CD4-positive, alpha-beta memory T cell (primary cell): ENCODE results near the gene KHDRBS2. TPM values are rescaled to one million over a fixed set of nuclear protein-coding genes. Genes with fewer than 3 reads are reported as not detected.

Source experiments
- CTCF ChIA-PET: fragments of 350-600 bp; sonication (Branson Sonifier 250); formaldehyde crosslinking; loops from one replicate; lab custom pipeline; 2021; ENCODE audit warnings: inconsistent platforms; ENCODE audit not compliant: partially characterized antibody; lab: Charles Lee
- POLR2A ChIA-PET: fragments of 350-600 bp; sonication (Branson Sonifier 250); formaldehyde crosslinking; loops from one replicate; lab custom pipeline; 2021; ENCODE audit not compliant: partially characterized antibody; lab: Charles Lee
- DNase-seq, 5 donors: peaks; one replicate each; pipeline versions ENCODE4 v3.0.0 to v3.0.0-alpha.2; 2020 to 2022; ENCODE audit warnings: mixed read lengths in 1 of 5
- H3K27ac ChIP-seq: one replicate; pipeline ENCODE4 v1.7.0; 2013; ENCODE audit warnings: low read depth, low read length
- H3K27me3 ChIP-seq: 2 replicates; pipeline ENCODE4 v1.7.0; 2013; ENCODE audit warnings: mild to moderate bottlenecking, low read length, moderate library complexity; ENCODE audit not compliant: insufficient read depth
- H3K36me3 ChIP-seq: 2 replicates; pipeline ENCODE4 v1.7.0; 2013; ENCODE audit warnings: mild to moderate bottlenecking, low read length, moderate library complexity; ENCODE audit not compliant: insufficient read depth
- H3K4me1 ChIP-seq: 2 replicates; pipeline ENCODE4 v1.7.0; 2013; ENCODE audit warnings: mild to moderate bottlenecking, low read length, moderate library complexity; ENCODE audit not compliant: insufficient read depth
- H3K4me3 ChIP-seq, 2 donors: one replicate each; pipeline ENCODE4 v1.7.0; 2013; ENCODE audit warnings: low read length in 2 of 2, mild to moderate bottlenecking in 1 of 2
- H3K9me3 ChIP-seq, 2 donors: one replicate each; pipeline ENCODE4 v1.7.0; 2013; ENCODE audit warnings: low read length in 2 of 2, control low read depth in 1 of 2; ENCODE audit not compliant: control insufficient read depth in 1 of 2
- H3K27ac Mint-ChIP-seq, 7 donors: one replicate each; pipeline ENCODE4 v1.8.0; 2020 to 2021; ENCODE audit warnings: mixed read lengths in 7 of 7, mild to moderate bottlenecking in 6 of 7, inconsistent platforms in 3 of 7, moderate library complexity in 3 of 7
- H3K27me3 Mint-ChIP-seq, 2 donors: one replicate each; pipeline ENCODE4 v1.8.0; 2020 to 2021; ENCODE audit warnings: mixed read lengths in 2 of 2
- H3K36me3 Mint-ChIP-seq, 2 donors: one replicate each; pipeline ENCODE4 v1.8.0; 2020 to 2021; ENCODE audit warnings: mixed read lengths in 2 of 2, inconsistent platforms in 1 of 2, mild to moderate bottlenecking in 1 of 2
- H3K4me1 Mint-ChIP-seq, 4 donors: one replicate each; pipeline ENCODE4 v1.8.0; 2020 to 2021; ENCODE audit warnings: mixed read lengths in 4 of 4, mild to moderate bottlenecking in 1 of 4
- H3K4me3 Mint-ChIP-seq, 8 donors: one replicate each; pipeline ENCODE4 v1.8.0; 2020 to 2021; ENCODE audit warnings: mixed read lengths in 8 of 8, mild to moderate bottlenecking in 7 of 8, moderate library complexity in 6 of 8, inconsistent platforms in 3 of 8
- H3K9me3 Mint-ChIP-seq, 8 donors: one replicate each; pipeline ENCODE4 v1.8.0; 2020 to 2021; ENCODE audit warnings: mixed read lengths in 8 of 8, mild to moderate bottlenecking in 5 of 8, inconsistent platforms in 3 of 8, moderate library complexity in 1 of 8
- intact Hi-C: fragments of 100-400 bp; cut with micrococcal nuclease; formaldehyde crosslinking; loops from one replicate; pipeline ENCODE4 v1.15.1; 2023
- polyA plus RNA-seq, 2 donors: library from polyadenylated mRNA; unstranded; fragments of 300-500 nt; fragmentation: Illumina TruSeq; gene quantifications; one replicate each; pipeline ENCODE4 v1.2.3, GENCODE V29; 2021
- total RNA-seq, 2 experiments: library from RNA; stranded (reverse); gene quantifications; one replicate each; pipeline ENCODE4 v1.2.3, GENCODE V29; 2021

Gene KHDRBS2
- total and polyA plus RNA-seq, 4 experiments from 2014 or later, result not detected

DNA sequence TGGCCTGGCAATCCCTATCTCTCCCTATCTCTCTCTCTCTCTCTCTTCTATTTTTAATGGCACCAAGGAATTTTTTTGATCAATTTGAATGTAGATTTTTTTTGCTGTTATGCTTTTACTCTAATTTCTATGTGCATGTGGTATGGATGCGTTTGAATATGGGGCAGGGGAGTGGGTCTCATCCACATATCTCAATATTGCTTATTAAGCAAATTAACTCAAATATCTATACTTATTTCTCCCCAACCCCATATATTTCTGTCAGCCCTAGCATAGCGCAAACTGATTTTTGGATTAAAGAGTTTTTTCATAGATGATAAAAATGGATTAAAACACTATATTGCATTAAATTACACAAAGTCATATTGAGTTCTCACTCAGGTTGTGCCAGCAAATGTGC, 210.2 kb downstream of the KHDRBS2 start:
- Histone ChIP-seq H3K4me1 (no peaks in the 10 kb centered on the region), H3K27ac (no peak overlapping the region), H3K27me3 (no peaks in the 10 kb centered on the region), H3K9me3 (no peaks in the 10 kb centered on the region), H3K36me3 (no peaks in the 10 kb centered on the region), H3K4me3 (no peak overlapping the region)
- Mint-ChIP-seq H3K36me3 (peaks cover 0 to 3% of the 10 kb centered on the region in 2 donors), H3K4me3 (no peak overlapping the region), H3K27ac (no peak overlapping the region), H3K4me1 (no peaks in the 10 kb centered on the region), H3K9me3 (peaks cover 2 to 23% (median 18%) of the 10 kb centered on the region in 8 donors), H3K27me3 (no peaks in the 10 kb centered on the region)
- CTCF ChIA-PET, result no interaction called here
- POLR2A ChIA-PET, result no interaction called here
- intact Hi-C loops, result no loop called here
- no peak for DNase-seq

GRCh38 chr6:62059901-62060300, 226.1 kb downstream of the KHDRBS2 start:
- H3K36me3 ChIP-seq, result no peaks in the 10 kb centered on the region
- intact Hi-C loops, result no loop called here
- H3K27ac Mint-ChIP-seq, result no peak overlapping the region
- H3K4me3 ChIP-seq, result no peak overlapping the region
- H3K4me3 Mint-ChIP-seq, result no peak overlapping the region
- H3K27me3 Mint-ChIP-seq, result no peaks in the 10 kb centered on the region
- ChIA-PET POLR2A (no interaction called here), CTCF (no interaction called here)
- H3K27me3 ChIP-seq, result no peaks in the 10 kb centered on the region
- DNase-seq, result no peak
- H3K9me3 ChIP-seq, result no peaks in the 10 kb centered on the region
- H3K4me1 ChIP-seq, result no peaks in the 10 kb centered on the region
- peaks cover 0 to 14% (median 6%) of the 10 kb centered on the region in 8 donors for H3K9me3 Mint-ChIP-seq
- no peaks in the 10 kb centered on the region for H3K4me1 Mint-ChIP-seq
- no peak overlapping the region for H3K27ac ChIP-seq
- no peaks in the 10 kb centered on the region for H3K36me3 Mint-ChIP-seq

DNA sequence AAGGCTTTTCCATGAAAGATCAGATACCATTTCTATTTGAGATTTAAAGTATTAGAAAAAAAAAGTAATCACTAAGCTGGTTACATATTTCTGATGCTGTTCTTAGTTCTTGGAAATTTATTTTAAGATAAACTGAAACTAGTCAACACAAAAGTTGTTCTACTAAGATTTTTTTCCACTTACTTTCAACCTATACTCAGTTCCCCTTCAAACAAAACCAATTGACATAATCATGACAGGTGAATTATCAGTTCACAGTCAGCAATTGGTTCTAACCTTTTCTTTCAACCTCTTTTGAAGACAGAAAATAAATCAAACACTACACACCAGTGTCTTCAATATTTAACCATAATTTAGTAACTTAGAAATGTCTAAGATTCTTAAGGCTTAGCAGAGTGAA, 228.7 kb downstream of the KHDRBS2 start:
- intact Hi-C loops, result no loop called here
- no peak for DNase-seq
- Histone ChIP-seq H3K4me3 (no peak overlapping the region), H3K36me3 (no peaks in the 10 kb centered on the region), H3K27ac (no peak overlapping the region), H3K4me1 (no peaks in the 10 kb centered on the region), H3K9me3 (no peaks in the 10 kb centered on the region), H3K27me3 (no peaks in the 10 kb centered on the region)
- H3K4me3 Mint-ChIP-seq, result no peak overlapping the region
- H3K27ac Mint-ChIP-seq, result no peak overlapping the region
- POLR2A ChIA-PET, result no interaction called here
- peaks cover 0 to 14% (median 6%) of the 10 kb centered on the region in 8 donors for H3K9me3 Mint-ChIP-seq
- no peaks in the 10 kb centered on the region for H3K4me1 Mint-ChIP-seq
- H3K36me3 Mint-ChIP-seq, result no peaks in the 10 kb centered on the region
- H3K27me3 Mint-ChIP-seq, result no peaks in the 10 kb centered on the region
- CTCF ChIA-PET, result no interaction called here

DNA sequence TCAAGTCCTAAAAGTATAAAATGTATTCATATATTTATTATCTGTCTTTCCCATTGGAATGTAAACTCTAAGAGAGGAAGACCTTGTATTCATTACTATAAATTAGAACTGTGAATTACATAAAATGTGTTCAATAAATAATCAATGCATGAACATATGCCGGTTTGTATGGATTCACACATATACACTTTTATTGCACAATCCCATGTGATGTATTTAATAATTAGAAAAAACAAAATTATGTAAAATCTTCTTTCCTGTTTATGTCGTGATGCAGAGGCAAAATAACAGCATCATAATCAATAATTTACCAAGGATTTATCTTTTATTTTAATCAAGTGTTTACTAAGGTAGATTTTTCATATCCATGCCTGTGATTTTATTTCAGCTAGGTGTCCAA, 240.5 kb downstream of the KHDRBS2 start:
- H3K36me3 ChIP-seq, result no peaks in the 10 kb centered on the region
- no peaks in the 10 kb centered on the region for H3K4me1 ChIP-seq
- CTCF ChIA-PET, result no interaction called here
- no peak overlapping the region for H3K27ac ChIP-seq
- no peak overlapping the region for H3K4me3 ChIP-seq
- POLR2A ChIA-PET, result no interaction called here
- intact Hi-C loops, result no loop called here
- no peaks in the 10 kb centered on the region for H3K9me3 ChIP-seq
- no peak overlapping the region for H3K4me3 Mint-ChIP-seq
- no peaks in the 10 kb centered on the region for H3K27me3 ChIP-seq
- H3K27me3 Mint-ChIP-seq, result no peaks in the 10 kb centered on the region
- H3K27ac Mint-ChIP-seq, result no peak overlapping the region
- H3K4me1 Mint-ChIP-seq, result no peaks in the 10 kb centered on the region
- DNase-seq, result no peak
- H3K9me3 Mint-ChIP-seq, result peaks cover 3 to 28% (median 13%) of the 10 kb centered on the region in 8 donors
- no peaks in the 10 kb centered on the region for H3K36me3 Mint-ChIP-seq

GRCh38 chr6:62043084-62043483, 242.9 kb downstream of the KHDRBS2 start:
- H3K27ac Mint-ChIP-seq, result no peak overlapping the region
- Histone ChIP-seq H3K4me3 (no peak overlapping the region), H3K27me3 (no peaks in the 10 kb centered on the region), H3K9me3 (no peaks in the 10 kb centered on the region), H3K27ac (no peak overlapping the region), H3K4me1 (no peaks in the 10 kb centered on the region), H3K36me3 (no peaks in the 10 kb centered on the region)
- DNase-seq, result no peak
- intact Hi-C loops, result no loop called here
- peaks cover 3 to 26% (median 8%) of the 10 kb centered on the region in 8 donors for H3K9me3 Mint-ChIP-seq
- no peaks in the 10 kb centered on the region for H3K36me3 Mint-ChIP-seq
- ChIA-PET POLR2A (no interaction called here), CTCF (no interaction called here)
- H3K27me3 Mint-ChIP-seq, result no peaks in the 10 kb centered on the region
- H3K4me3 Mint-ChIP-seq, result no peak overlapping the region
- no peaks in the 10 kb centered on the region for H3K4me1 Mint-ChIP-seq

DNA sequence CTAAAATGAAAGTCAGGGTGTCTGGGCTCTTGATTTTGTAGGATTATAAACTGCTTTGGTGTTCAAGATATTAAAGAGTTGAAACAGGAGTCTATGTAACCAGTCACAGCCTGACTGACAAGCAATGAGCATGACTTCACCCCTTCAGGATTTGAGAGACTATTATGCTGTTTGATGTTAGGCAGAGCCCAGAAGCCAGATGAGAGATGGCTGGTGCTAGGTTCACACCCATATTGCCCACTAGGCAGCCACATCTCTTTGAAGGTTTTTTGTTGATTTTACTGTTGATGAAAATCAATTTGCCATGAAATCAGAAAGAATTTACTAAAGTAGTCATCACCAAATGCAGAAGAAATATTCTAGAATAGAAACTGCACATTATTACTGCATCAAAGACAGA, 243.6 kb downstream of the KHDRBS2 start:
- no peak overlapping the region for H3K4me3 ChIP-seq
- no peak overlapping the region for H3K27ac ChIP-seq
- intact Hi-C loops, result no loop called here
- DNase-seq, result no peak
- no peaks in the 10 kb centered on the region for H3K4me1 ChIP-seq
- H3K36me3 ChIP-seq, result no peaks in the 10 kb centered on the region
- H3K9me3 ChIP-seq, result no peaks in the 10 kb centered on the region
- CTCF ChIA-PET, result no interaction called here
- POLR2A ChIA-PET, result no interaction called here
- Mint-ChIP-seq H3K36me3 (no peaks in the 10 kb centered on the region), H3K4me3 (no peak overlapping the region), H3K27me3 (no peaks in the 10 kb centered on the region), H3K27ac (no peak overlapping the region), H3K4me1 (no peaks in the 10 kb centered on the region), H3K9me3 (peaks cover under 1 to 21% (median 7%) of the 10 kb centered on the region in 8 donors)
- no peaks in the 10 kb centered on the region for H3K27me3 ChIP-seq

- no peak overlapping the region for H3K4me3 Mint-ChIP-seq
- POLR2A ChIA-PET, result no interaction called here
- Histone ChIP-seq H3K4me3 (no peak overlapping the region), H3K4me1 (no peaks in the 10 kb centered on the region), H3K27me3 (no peaks in the 10 kb centered on the region), H3K36me3 (no peaks in the 10 kb centered on the region), H3K27ac (no peak overlapping the region), H3K9me3 (no peaks in the 10 kb centered on the region)
- no peaks in the 10 kb centered on the region for H3K36me3 Mint-ChIP-seq
- CTCF ChIA-PET, result no interaction called here
- intact Hi-C loops, result no loop called here
- no peak for DNase-seq
- H3K9me3 Mint-ChIP-seq, result peaks cover 1 to 25% (median 10%) of the 10 kb centered on the region in 8 donors
- H3K4me1 Mint-ChIP-seq, result no peaks in the 10 kb centered on the region
- H3K27ac Mint-ChIP-seq, result no peak overlapping the region
- H3K27me3 Mint-ChIP-seq, result no peaks in the 10 kb centered on the region
Observed at GRCh38 chr6:62039605-62040004, 246.4 kb downstream of the KHDRBS2 start.

DNA sequence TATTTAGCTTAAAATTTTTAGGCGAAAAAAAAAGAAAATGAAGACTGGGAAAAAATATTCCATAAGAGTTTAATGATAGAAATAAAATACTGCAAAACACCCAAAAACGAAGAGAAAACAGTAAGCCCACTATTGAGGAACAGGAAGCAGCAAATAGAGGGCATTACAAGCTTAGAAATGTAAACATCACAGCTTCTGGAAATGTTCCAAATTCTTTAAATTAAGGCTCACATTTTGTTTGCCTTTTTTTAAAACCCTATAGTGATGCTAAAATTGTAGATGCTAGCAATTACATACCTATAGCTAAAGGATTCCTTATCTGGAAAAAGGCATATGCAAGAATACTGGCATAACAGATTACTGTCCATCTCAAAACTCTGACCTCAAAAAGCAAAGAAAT, 248.6 kb downstream of the KHDRBS2 start:
- no peaks in the 10 kb centered on the region for H3K27me3 Mint-ChIP-seq
- DNase-seq, result no peak
- H3K4me3 Mint-ChIP-seq, result no peak overlapping the region
- Histone ChIP-seq H3K27ac (no peak overlapping the region), H3K9me3 (peaks cover 0 to 4% of the 10 kb centered on the region in 2 donors), H3K27me3 (no peaks in the 10 kb centered on the region), H3K36me3 (no peaks in the 10 kb centered on the region), H3K4me3 (no peak overlapping the region), H3K4me1 (no peaks in the 10 kb centered on the region)
- ChIA-PET POLR2A (no interaction called here), CTCF (no interaction called here)
- H3K27ac Mint-ChIP-seq, result no peak overlapping the region
- H3K36me3 Mint-ChIP-seq, result no peaks in the 10 kb centered on the region
- no peaks in the 10 kb centered on the region for H3K4me1 Mint-ChIP-seq
- peaks cover 5 to 26% (median 13%) of the 10 kb centered on the region in 8 donors for H3K9me3 Mint-ChIP-seq
- intact Hi-C loops, result no loop called here
